Nephron (organoid): ENCODE results near the gene SLITRK6.
"Not testable (repeated sequence)": the region's sequence is repeated elsewhere in the genome, so short reads cannot be mapped to it uniquely, and the experiment has no call there.

Experiments
- H3K27ac Mint-ChIP-seq, 3 experiments: 2 replicates each; pipeline ENCODE4 v1.8.0; 2020; ENCODE audit warnings: mixed read lengths in 3 of 3, mild to moderate bottlenecking in 2 of 3, moderate library complexity in 1 of 3
- H3K27me3 Mint-ChIP-seq: 2 replicates; pipeline ENCODE4 v1.8.0; 2021; ENCODE audit warnings: low read depth, mild to moderate bottlenecking, moderate library complexity, mixed read lengths
- H3K36me3 Mint-ChIP-seq: 2 replicates; pipeline ENCODE4 v1.8.0; 2020; ENCODE audit warnings: low read depth, mixed read lengths
- H3K4me1 Mint-ChIP-seq: 2 replicates; pipeline ENCODE4 v1.8.0; 2020; ENCODE audit warnings: mixed read lengths
- H3K4me3 Mint-ChIP-seq, 3 experiments: 2 replicates each; pipeline ENCODE4 v1.8.0; 2020; ENCODE audit warnings: mild to moderate bottlenecking in 3 of 3, mixed read lengths in 3 of 3, moderate library complexity in 2 of 3
- H3K9me3 Mint-ChIP-seq: 2 replicates; pipeline ENCODE4 v1.8.0; 2020; ENCODE audit warnings: mixed read lengths
- TF ChIP-seq, protein P1 (sequence below), 3 experiments: fragments of 200-600 bp; sonication (generic); IDR thresholded peaks; one replicate each; pipeline ENCODE4 v1.5.0; 2021; ENCODE audit warnings: antibody characterized with exemption in 3 of 3; ENCODE audit not compliant: unreplicated experiment in 3 of 3

The SLITRK6 gene

DNA sequence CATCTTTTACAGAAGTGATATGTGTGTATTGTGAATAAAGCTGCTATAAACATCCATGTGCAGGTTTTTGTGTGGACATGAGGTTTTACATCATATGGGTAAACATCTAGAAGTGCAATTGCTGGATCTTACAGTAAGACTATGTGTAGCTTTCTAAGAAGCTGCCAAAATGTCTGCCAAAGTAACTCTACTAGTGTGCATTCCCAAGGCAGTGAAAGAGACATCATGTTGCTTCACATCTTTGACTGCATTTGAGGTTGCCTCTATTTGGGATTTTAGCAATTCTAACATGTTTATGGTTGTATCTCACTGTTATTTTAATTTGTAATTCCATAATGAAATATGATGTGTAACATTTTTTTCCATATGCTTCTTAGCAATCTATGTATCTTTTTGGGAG is 30.3 kb downstream of the SLITRK6 start:
- TF ChIP-seq, protein P1, sequence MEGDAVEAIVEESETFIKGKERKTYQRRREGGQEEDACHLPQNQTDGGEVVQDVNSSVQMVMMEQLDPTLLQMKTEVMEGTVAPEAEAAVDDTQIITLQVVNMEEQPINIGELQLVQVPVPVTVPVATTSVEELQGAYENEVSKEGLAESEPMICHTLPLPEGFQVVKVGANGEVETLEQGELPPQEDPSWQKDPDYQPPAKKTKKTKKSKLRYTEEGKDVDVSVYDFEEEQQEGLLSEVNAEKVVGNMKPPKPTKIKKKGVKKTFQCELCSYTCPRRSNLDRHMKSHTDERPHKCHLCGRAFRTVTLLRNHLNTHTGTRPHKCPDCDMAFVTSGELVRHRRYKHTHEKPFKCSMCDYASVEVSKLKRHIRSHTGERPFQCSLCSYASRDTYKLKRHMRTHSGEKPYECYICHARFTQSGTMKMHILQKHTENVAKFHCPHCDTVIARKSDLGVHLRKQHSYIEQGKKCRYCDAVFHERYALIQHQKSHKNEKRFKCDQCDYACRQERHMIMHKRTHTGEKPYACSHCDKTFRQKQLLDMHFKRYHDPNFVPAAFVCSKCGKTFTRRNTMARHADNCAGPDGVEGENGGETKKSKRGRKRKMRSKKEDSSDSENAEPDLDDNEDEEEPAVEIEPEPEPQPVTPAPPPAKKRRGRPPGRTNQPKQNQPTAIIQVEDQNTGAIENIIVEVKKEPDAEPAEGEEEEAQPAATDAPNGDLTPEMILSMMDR (IDR thresholded peaks at IDR 0.05; ENCODE audit: unreplicated experiment in 3 of 3): no peak
- H3K27me3 Mint-ChIP-seq: peaks cover 3% of the 10 kb centered on the region
- no peaks in the 10 kb centered on the region for H3K9me3 Mint-ChIP-seq
- H3K36me3 Mint-ChIP-seq: no peaks in the 10 kb centered on the region
- H3K4me3 Mint-ChIP-seq: no peak overlapping the region
- H3K27ac Mint-ChIP-seq: no peak overlapping the region
- H3K4me1 Mint-ChIP-seq: no peaks in the 10 kb centered on the region

DNA sequence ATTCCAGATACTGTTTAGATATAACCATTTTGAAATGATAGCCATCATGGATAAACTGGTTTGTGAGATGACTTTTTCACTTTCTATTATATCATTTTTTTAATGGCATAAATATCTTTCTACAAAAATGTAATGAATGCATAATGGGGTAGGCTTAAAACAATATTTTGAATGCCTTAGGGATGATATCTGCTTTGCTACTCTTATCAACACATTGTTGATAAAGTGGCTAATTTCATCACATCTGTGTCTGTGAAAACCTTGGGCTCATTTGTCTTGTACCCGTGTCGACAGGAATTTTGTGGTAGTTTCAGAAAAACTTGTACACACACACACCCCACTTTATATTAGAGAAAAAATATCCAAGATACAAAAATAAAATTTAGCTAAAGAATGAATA is 44.1 kb downstream of the SLITRK6 start:
- Mint-ChIP-seq H3K27ac (no peak overlapping the region), H3K4me3 (no peak overlapping the region), H3K36me3 (no peaks in the 10 kb centered on the region), H3K9me3 (no peaks in the 10 kb centered on the region), H3K27me3 (no peaks in the 10 kb centered on the region), H3K4me1 (no peaks in the 10 kb centered on the region)
- TF ChIP-seq, protein P1 (IDR thresholded peaks at IDR 0.05; ENCODE audit: unreplicated experiment in 3 of 3): no peak

DNA sequence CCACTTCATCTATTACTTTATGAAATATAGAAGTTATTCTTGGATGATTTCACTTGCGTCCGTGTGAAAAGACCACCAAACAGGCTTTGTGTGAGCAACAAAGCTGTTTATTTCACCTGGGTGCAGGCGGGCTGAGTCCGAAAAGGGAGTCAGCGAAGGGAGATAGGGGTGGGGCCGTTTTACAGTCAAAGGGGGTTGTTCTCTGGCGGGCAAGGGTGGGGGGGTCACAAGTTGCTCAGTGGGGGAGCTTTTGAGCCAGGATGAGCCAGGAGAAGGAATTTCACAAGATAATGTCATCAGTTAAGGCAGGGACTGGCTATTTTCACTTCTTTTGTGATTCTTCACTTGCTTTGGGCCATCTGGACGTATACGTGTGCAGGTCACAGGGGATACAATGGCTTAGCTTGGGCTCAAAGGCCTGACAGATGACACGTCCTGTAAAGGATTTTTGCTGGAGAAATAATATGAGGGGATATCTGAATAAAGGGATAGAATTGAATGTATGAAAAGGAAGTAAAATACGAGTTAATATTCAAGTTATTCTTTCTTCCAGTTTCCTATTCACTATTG is 55.9 kb downstream of the SLITRK6 start:
- H3K4me1 Mint-ChIP-seq, H3K4me3 Mint-ChIP-seq, H3K27ac Mint-ChIP-seq, H3K27me3 Mint-ChIP-seq, H3K36me3 Mint-ChIP-seq, H3K9me3 Mint-ChIP-seq: not testable (repeated sequence)
